ENCODE results near the gene WASHC2C. TPM values are rescaled to one million over a fixed set of nuclear protein-coding genes. Genes with fewer than 3 reads are reported as not detected.
"Not testable (repeated sequence)": the region's sequence is repeated elsewhere in the genome, so short reads cannot be mapped to it uniquely, and the experiment has no call there.

WASHC2C gene

DNA sequence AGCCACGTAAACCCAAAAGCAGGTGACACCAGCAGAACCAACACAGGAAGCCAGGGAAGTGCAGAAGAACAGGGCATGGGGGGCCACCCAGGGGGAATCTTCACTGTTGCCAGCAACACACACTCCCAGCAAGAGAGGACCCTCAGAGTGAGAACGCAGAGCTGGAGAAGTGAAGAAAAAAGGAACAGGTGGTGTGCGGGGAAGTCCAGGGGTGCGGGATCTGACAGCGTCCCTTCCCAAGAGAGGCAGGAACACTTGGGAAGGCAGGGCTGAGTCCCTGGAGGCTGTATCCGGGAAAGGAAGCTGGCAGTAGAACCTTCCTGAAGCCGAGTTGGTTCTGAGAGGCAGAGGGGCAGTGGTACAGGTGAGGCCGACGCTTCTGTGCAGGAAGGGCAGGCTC is 92.5 kb downstream of the WASHC2C start:
- no peak overlapping the region for H3K4ac ChIP-seq (ENCODE audit: low read depth in 1 of 2, low read length in 2 of 2)
- H3K4me3 ChIP-seq (ENCODE audit: insufficient read depth in 1 of 2, low read depth in 1 of 2, low read length in 2 of 2): no peak overlapping the region
- no peak overlapping the region for H2BK12ac ChIP-seq (ENCODE audit: low read length in 2 of 2)
- H4K91ac ChIP-seq (ENCODE audit: low read length): no peak overlapping the region
- H2BK5ac ChIP-seq (ENCODE audit: low read depth, low read length, poor library complexity, severe bottlenecking): no peak overlapping the region
- H3K14ac ChIP-seq (ENCODE audit: low read length in 2 of 2): no peak overlapping the region
- no peaks in the 10 kb centered on the region for H3K79me1 ChIP-seq (replicated peaks; ENCODE audit: low read length, poor library complexity, severe bottlenecking)
- no peaks in the 10 kb centered on the region for H3K36me3 ChIP-seq (ENCODE audit: control insufficient read depth in 1 of 2, insufficient read depth in 2 of 2, low read depth in 1 of 2, low read length in 2 of 2)
- no peak overlapping the region for H3K9ac ChIP-seq (ENCODE audit: low read length)
- H3K23ac ChIP-seq (ENCODE audit: low read length in 2 of 2): no peak overlapping the region
- H2AFZ ChIP-seq (ENCODE audit: low read depth, low read length): no peak overlapping the region
- no peaks in the 10 kb centered on the region for H3K27me3 ChIP-seq (ENCODE audit: control insufficient read depth in 1 of 2, insufficient read depth in 1 of 2, low read length in 2 of 2)
- peaks cover 2% of the 10 kb centered on the region for H3K4me1 ChIP-seq (ENCODE audit: control insufficient read depth, insufficient read depth, low read depth, low read length)
- H3K18ac ChIP-seq (ENCODE audit: low read depth in 1 of 2, low read length in 2 of 2): no peak overlapping the region
- DNase-seq: no peak
- no peak overlapping the region for H4K8ac ChIP-seq (ENCODE audit: low read length)
- H3K27ac ChIP-seq (ENCODE audit: low read length, poor library complexity, severe bottlenecking): no peak overlapping the region
- 88% methylated on average over 8 of the region's 9 CpGs for WGBS
- no peak overlapping the region for H3K4me2 ChIP-seq (ENCODE audit: low read length, poor library complexity, severe bottlenecking)
- no peak overlapping the region for H2AK5ac ChIP-seq (ENCODE audit: low read length, severe bottlenecking)
- peaks cover 15% of the 10 kb centered on the region for H3K9me3 ChIP-seq (ENCODE audit: control insufficient read depth, low read length)
- H2BK15ac ChIP-seq (ENCODE audit: low read depth, poor library complexity, severe bottlenecking): no peak overlapping the region
- H2BK120ac ChIP-seq (ENCODE audit: low read depth, low read length): no peak overlapping the region

DNA sequence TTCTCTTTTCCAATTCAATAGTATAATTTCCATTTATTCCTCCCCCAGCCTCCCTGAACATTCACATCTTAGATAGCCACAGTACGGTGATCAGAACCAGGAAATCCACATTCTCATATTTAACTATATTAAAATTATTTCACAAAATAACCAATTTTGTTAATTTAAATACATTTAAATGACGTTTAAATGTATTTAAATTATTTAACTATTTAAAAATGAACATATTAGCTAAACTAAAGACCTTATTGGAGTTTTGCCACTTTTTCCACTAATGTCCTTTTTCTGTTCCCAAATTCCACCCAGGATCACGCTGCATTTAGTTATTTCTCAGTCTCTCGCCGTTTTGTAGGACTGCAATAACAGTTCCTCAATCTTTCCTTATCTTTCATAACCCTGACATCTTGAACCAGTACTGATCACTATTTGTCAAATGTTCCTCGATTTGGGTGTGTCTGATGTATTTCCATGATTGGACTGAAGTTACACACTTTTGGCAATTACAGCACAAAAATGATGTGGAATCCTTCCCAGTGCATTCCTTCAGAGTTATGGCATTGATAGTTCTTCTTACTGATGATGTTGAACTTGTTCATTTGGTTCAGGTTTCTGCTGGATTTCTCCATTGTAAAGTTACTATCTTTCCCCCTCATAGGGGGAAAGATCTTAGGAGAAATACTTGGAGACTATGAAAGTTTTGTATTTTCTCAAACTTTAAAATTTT is 93.2 kb downstream of the WASHC2C start:
- H2BK12ac ChIP-seq (ENCODE audit: low read length in 2 of 2); H3K4me1 ChIP-seq (ENCODE audit: control insufficient read depth, insufficient read depth, low read depth, low read length); H3K27me3 ChIP-seq (ENCODE audit: control insufficient read depth in 1 of 2, insufficient read depth in 1 of 2, low read length in 2 of 2); DNase-seq; H3K4me2 ChIP-seq (ENCODE audit: low read length, poor library complexity, severe bottlenecking); H3K18ac ChIP-seq (ENCODE audit: low read depth in 1 of 2, low read length in 2 of 2); H3K14ac ChIP-seq (ENCODE audit: low read length in 2 of 2); H3K4ac ChIP-seq (ENCODE audit: low read depth in 1 of 2, low read length in 2 of 2); H3K79me1 ChIP-seq (replicated peaks; ENCODE audit: low read length, poor library complexity, severe bottlenecking); H2BK5ac ChIP-seq (ENCODE audit: low read depth, low read length, poor library complexity, severe bottlenecking); H2AFZ ChIP-seq (ENCODE audit: low read depth, low read length); H3K36me3 ChIP-seq (ENCODE audit: control insufficient read depth in 1 of 2, insufficient read depth in 2 of 2, low read depth in 1 of 2, low read length in 2 of 2); H3K9ac ChIP-seq (ENCODE audit: low read length); H3K4me3 ChIP-seq (ENCODE audit: insufficient read depth in 1 of 2, low read depth in 1 of 2, low read length in 2 of 2); H4K91ac ChIP-seq (ENCODE audit: low read length); H2AK5ac ChIP-seq (ENCODE audit: low read length, severe bottlenecking); H2BK15ac ChIP-seq (ENCODE audit: low read depth, poor library complexity, severe bottlenecking); H3K27ac ChIP-seq (ENCODE audit: low read length, poor library complexity, severe bottlenecking); H4K8ac ChIP-seq (ENCODE audit: low read length); H3K23ac ChIP-seq (ENCODE audit: low read length in 2 of 2); H2BK120ac ChIP-seq (ENCODE audit: low read depth, low read length): not testable (repeated sequence)
- 93% methylated on average over 5 of the region's 6 CpGs for WGBS
- H3K9me3 ChIP-seq (ENCODE audit: control insufficient read depth, low read length): peaks cover 15% of the 10 kb centered on the region

DNA sequence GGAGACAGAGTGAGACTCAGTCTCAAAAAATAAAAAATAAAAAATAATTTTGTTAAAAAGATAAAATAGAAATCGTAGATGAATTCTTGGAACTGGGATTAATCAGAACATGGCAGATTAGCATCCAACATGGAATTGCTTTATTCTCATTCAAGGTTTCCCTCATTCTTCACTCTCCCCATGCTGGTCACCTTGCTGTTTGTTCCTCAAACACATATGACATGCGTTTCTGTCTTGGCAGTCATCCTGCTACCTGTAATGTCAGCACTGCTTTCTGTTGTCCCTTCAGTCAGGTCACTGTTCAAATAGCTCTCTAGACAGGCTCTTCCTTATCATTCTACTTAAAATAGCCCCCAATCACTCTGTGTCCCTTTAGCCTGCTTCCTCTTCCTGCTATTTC is 95.9 kb downstream of the WASHC2C start:
- H2BK15ac ChIP-seq (ENCODE audit: low read depth, poor library complexity, severe bottlenecking); H3K14ac ChIP-seq (ENCODE audit: low read length in 2 of 2); H3K4me3 ChIP-seq (ENCODE audit: insufficient read depth in 1 of 2, low read depth in 1 of 2, low read length in 2 of 2); H3K9me3 ChIP-seq (ENCODE audit: control insufficient read depth, low read length); H2AK5ac ChIP-seq (ENCODE audit: low read length, severe bottlenecking); H3K23ac ChIP-seq (ENCODE audit: low read length in 2 of 2); H3K79me1 ChIP-seq (replicated peaks; ENCODE audit: low read length, poor library complexity, severe bottlenecking); H3K27me3 ChIP-seq (ENCODE audit: control insufficient read depth in 1 of 2, insufficient read depth in 1 of 2, low read length in 2 of 2); DNase-seq; H3K27ac ChIP-seq (ENCODE audit: low read length, poor library complexity, severe bottlenecking); H3K4me2 ChIP-seq (ENCODE audit: low read length, poor library complexity, severe bottlenecking); H4K8ac ChIP-seq (ENCODE audit: low read length); H3K4ac ChIP-seq (ENCODE audit: low read depth in 1 of 2, low read length in 2 of 2); H3K4me1 ChIP-seq (ENCODE audit: control insufficient read depth, insufficient read depth, low read depth, low read length); H2BK120ac ChIP-seq (ENCODE audit: low read depth, low read length); H4K91ac ChIP-seq (ENCODE audit: low read length); H3K9ac ChIP-seq (ENCODE audit: low read length); H2BK5ac ChIP-seq (ENCODE audit: low read depth, low read length, poor library complexity, severe bottlenecking); H2AFZ ChIP-seq (ENCODE audit: low read depth, low read length); H3K36me3 ChIP-seq (ENCODE audit: control insufficient read depth in 1 of 2, insufficient read depth in 2 of 2, low read depth in 1 of 2, low read length in 2 of 2); H2BK12ac ChIP-seq (ENCODE audit: low read length in 2 of 2); H3K18ac ChIP-seq (ENCODE audit: low read depth in 1 of 2, low read length in 2 of 2): not testable (repeated sequence)
- WGBS: no CpG with 5 or more reads among the region's 2 CpGs

Small RNAs within 50 kb of the gene (small RNA-seq; reads per million reads assigned to genes)
- gene AC012044.1 (ENCODE audit: low read depth): not detected
